ENCODE measurements around the gene PAPOLB.

DNA sequence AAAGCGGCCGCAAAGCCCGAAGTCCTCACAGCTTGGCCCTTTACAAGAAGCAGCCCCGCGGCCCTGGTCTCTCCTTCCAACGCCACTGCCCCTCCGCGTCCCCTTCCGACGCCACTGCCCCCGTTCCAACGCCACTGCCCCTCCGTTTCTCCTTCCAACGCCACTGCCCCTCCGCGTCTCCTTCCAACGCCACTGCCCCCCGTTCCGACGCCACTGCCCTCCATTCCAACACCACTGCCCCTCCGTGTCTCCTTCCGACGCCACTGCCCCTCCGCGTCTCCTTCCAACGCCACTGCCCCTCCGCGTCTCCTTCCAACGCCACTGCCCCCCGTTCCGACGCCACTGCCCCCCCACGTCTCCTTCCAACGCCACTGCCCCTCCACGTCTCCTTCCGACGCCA lies 53.3 kb downstream of the PAPOLB start:
- TF ChIP-seq, protein P1, sequence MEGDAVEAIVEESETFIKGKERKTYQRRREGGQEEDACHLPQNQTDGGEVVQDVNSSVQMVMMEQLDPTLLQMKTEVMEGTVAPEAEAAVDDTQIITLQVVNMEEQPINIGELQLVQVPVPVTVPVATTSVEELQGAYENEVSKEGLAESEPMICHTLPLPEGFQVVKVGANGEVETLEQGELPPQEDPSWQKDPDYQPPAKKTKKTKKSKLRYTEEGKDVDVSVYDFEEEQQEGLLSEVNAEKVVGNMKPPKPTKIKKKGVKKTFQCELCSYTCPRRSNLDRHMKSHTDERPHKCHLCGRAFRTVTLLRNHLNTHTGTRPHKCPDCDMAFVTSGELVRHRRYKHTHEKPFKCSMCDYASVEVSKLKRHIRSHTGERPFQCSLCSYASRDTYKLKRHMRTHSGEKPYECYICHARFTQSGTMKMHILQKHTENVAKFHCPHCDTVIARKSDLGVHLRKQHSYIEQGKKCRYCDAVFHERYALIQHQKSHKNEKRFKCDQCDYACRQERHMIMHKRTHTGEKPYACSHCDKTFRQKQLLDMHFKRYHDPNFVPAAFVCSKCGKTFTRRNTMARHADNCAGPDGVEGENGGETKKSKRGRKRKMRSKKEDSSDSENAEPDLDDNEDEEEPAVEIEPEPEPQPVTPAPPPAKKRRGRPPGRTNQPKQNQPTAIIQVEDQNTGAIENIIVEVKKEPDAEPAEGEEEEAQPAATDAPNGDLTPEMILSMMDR (IDR thresholded peaks at IDR 0.05 in 4 of 5, conservative IDR thresholded peaks at IDR 0.05 in 1 of 5): no peak
- no peak for TF ChIP-seq POLR2A (IDR thresholded peaks at IDR 0.05)
